ENCODE data around the gene EMC8. TPM values are rescaled to one million over a fixed set of nuclear protein-coding genes. Genes with fewer than 3 reads are reported as not detected.

The EMC8 gene
- total RNA-seq, 2 donors from 2014 or later: 60.1 to 67.6 TPM

DNA sequence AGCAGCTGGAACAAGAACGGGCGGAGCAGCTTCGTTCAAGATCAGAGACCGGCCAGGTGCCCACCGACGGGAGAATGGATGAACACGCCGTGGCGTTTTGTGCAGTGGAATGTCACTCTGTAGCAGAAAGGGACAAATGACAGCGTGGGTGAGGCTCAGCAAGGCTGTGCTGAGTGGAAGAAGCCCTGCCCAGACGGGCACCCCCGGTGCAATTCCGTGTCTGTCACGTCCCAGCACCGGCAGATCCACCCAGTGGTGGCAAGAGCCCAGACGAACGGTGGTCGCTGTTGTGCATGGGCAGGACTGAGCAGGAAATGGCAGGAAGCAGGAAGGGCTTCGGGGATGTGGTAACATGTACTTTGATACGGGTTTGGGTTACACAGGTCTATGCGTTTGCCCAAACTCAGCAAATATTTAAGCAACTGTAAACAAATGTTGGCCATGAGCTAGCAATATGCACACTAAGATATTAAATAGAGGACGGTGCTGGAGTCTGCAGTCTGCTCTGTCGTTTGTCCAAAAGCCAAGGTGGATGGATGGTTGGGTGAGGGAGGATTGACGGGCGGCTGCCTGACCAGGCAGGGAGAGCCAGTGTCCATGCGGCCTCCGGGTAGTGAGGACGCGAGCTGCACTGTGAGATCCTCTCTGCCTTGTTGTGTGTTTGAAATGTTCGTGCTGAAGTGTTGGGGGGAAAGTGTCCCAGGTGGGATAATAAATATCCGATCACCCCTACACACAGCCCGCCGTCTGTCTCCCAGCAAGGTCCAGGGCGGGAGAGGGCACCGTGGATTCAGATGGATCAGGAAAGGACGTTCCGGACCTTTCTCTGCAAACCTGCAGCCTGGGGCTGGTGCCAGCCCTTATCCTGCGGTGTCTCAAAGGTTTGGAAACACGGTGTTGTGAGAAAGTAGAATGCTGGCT lies 48.6 kb upstream of the EMC8 start:
- Histone ChIP-seq H3K4me1 (ENCODE audit: control insufficient read depth, insufficient read depth, low read length) (no peaks in the 10 kb centered on the region), H3K36me3 (ENCODE audit: control insufficient read depth, insufficient read depth, low read length) (no peaks in the 10 kb centered on the region), H3K27ac (ENCODE audit: low read depth, low read length) (no peak overlapping the region), H3K9me3 (ENCODE audit: control insufficient read depth, low read length) (no peaks in the 10 kb centered on the region), H3K4me3 (ENCODE audit: low read length) (no peak overlapping the region), H3K9ac (ENCODE audit: extremely low read depth, low read length, poor library complexity, severe bottlenecking) (no peak overlapping the region), H3K27me3 (ENCODE audit: control insufficient read depth, insufficient read depth, low read length, poor library complexity, severe bottlenecking) (no peaks in the 10 kb centered on the region)
- Mint-ChIP-seq H3K4me3 (no peak overlapping the region), H3K9me3 (no peaks in the 10 kb centered on the region), H3K27ac (no peak overlapping the region), H3K36me3 (ENCODE audit: low read depth) (no peaks in the 10 kb centered on the region), H3K4me1 (peaks cover 4% of the 10 kb centered on the region), H3K27me3 (ENCODE audit: insufficient read depth) (peaks cover 1% of the 10 kb centered on the region)
- TF ChIP-seq, protein P1, sequence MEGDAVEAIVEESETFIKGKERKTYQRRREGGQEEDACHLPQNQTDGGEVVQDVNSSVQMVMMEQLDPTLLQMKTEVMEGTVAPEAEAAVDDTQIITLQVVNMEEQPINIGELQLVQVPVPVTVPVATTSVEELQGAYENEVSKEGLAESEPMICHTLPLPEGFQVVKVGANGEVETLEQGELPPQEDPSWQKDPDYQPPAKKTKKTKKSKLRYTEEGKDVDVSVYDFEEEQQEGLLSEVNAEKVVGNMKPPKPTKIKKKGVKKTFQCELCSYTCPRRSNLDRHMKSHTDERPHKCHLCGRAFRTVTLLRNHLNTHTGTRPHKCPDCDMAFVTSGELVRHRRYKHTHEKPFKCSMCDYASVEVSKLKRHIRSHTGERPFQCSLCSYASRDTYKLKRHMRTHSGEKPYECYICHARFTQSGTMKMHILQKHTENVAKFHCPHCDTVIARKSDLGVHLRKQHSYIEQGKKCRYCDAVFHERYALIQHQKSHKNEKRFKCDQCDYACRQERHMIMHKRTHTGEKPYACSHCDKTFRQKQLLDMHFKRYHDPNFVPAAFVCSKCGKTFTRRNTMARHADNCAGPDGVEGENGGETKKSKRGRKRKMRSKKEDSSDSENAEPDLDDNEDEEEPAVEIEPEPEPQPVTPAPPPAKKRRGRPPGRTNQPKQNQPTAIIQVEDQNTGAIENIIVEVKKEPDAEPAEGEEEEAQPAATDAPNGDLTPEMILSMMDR (conservative IDR thresholded peaks at IDR 0.05): no peak
- 89 to 91% methylated on average over 20 to 38 of the region's 39 CpGs for WGBS, 2 experiments (ENCODE audit: insufficient coverage in 1 of 2, insufficient read length in 1 of 2)
- peak; percentile 34 for DNase-seq

DNA sequence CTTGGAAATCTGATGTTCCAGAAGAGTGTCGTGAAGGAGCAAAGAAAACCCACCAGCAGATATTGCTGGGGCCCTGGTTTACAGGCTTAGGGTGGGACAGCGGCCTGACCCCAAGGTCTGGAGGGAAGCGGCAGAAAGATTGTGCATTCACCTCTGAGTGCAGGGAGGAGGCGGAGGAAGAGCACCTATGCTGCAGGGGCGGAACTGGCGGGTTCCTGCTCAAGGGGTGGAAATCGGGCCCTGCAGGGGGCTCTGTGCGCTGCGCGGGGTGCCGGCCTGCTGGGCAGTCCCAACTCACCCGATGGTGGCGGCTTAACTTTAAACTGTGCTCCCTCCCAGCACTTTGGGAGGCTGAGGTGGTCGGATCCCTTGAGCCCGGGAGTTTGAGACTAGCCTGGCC lies 47.7 kb upstream of the EMC8 start:
- H3K27ac ChIP-seq (ENCODE audit: low read depth, low read length): no peak overlapping the region
- Mint-ChIP-seq H3K27ac (no peak overlapping the region), H3K4me1 (peaks cover 4% of the 10 kb centered on the region), H3K27me3 (ENCODE audit: insufficient read depth) (peaks cover 1% of the 10 kb centered on the region), H3K36me3 (ENCODE audit: low read depth) (no peaks in the 10 kb centered on the region), H3K4me3 (no peak overlapping the region), H3K9me3 (no peaks in the 10 kb centered on the region)
- no peak overlapping the region for H3K4me3 ChIP-seq (ENCODE audit: low read length)
- TF ChIP-seq, protein P1 (conservative IDR thresholded peaks at IDR 0.05): no peak
- no peaks in the 10 kb centered on the region for H3K4me1 ChIP-seq (ENCODE audit: control insufficient read depth, insufficient read depth, low read length)
- H3K36me3 ChIP-seq (ENCODE audit: control insufficient read depth, insufficient read depth, low read length): no peaks in the 10 kb centered on the region
- WGBS, 2 experiments (ENCODE audit: insufficient coverage in 1 of 2, insufficient read length in 1 of 2): 67 to 80% methylated on average over 3 to 15 of the region's 15 CpGs
- H3K27me3 ChIP-seq (ENCODE audit: control insufficient read depth, insufficient read depth, low read length, poor library complexity, severe bottlenecking): no peaks in the 10 kb centered on the region
- H3K9me3 ChIP-seq (ENCODE audit: control insufficient read depth, low read length): no peaks in the 10 kb centered on the region
- H3K9ac ChIP-seq (ENCODE audit: extremely low read depth, low read length, poor library complexity, severe bottlenecking): no peak overlapping the region
- no peak for DNase-seq

DNA sequence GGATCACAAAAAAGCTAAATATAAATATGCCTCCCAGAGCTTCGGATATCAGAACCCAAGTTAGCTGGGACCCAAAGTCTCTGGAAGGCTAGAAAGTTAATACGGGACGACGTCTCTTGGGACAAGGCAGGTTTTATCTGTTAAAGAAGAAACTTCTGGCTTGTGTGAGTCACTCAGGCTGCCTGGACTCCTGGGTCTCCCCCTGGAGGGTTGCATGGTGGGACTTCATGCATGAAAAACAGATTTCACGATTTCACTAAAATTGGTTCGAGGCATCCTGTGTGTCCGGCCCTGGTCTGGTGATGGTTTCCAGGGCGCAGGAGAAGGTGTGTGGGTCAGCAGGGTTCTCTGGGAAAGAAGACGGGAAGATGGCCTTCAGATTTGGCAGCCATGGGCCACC lies 47.1 kb upstream of the EMC8 start:
- H3K4me3 ChIP-seq (ENCODE audit: low read length): no peak overlapping the region
- H3K27ac ChIP-seq (ENCODE audit: low read depth, low read length): no peak overlapping the region
- no peak overlapping the region for H3K4me3 Mint-ChIP-seq
- WGBS, 2 experiments (ENCODE audit: insufficient coverage in 1 of 2, insufficient read length in 1 of 2): 96 to 99% methylated on average over 9 of the region's 9 CpGs
- H3K9me3 Mint-ChIP-seq: no peaks in the 10 kb centered on the region
- H3K27ac Mint-ChIP-seq: no peak overlapping the region
- TF ChIP-seq, protein P1 (conservative IDR thresholded peaks at IDR 0.05): no peak
- no peak overlapping the region for H3K9ac ChIP-seq (ENCODE audit: extremely low read depth, low read length, poor library complexity, severe bottlenecking)
- no peaks in the 10 kb centered on the region for H3K36me3 Mint-ChIP-seq (ENCODE audit: low read depth)
- H3K4me1 Mint-ChIP-seq: peaks cover 4% of the 10 kb centered on the region
- peaks cover 1% of the 10 kb centered on the region for H3K27me3 Mint-ChIP-seq (ENCODE audit: insufficient read depth)
- H3K4me1 ChIP-seq (ENCODE audit: control insufficient read depth, insufficient read depth, low read length): no peaks in the 10 kb centered on the region
- H3K9me3 ChIP-seq (ENCODE audit: control insufficient read depth, low read length): no peaks in the 10 kb centered on the region
- H3K27me3 ChIP-seq (ENCODE audit: control insufficient read depth, insufficient read depth, low read length, poor library complexity, severe bottlenecking): no peaks in the 10 kb centered on the region
- H3K36me3 ChIP-seq (ENCODE audit: control insufficient read depth, insufficient read depth, low read length): no peaks in the 10 kb centered on the region
- DNase-seq: no peak

Data from endodermal cell (in vitro differentiated cells).